ENCODE measurements around the gene ANO6.

GRCh38 chr12:45269412-45269751 is 53.5 kb downstream of the ANO6 start:
- TF ChIP-seq CTCF (IDR thresholded peaks at IDR 0.05; ENCODE audit: low read length) (no peak), EZH2 (optimal IDR thresholded peaks at IDR 0.05; ENCODE audit: low read depth, low read length) (no peak)
